Mesendoderm (in vitro differentiated cells): Measurements from ENCODE around the gene ZDHHC9.

Source experiments
- DNase-seq: peaks from one replicate; pipeline ENCODE4 v3.0.0; 2013
- H2AK5ac ChIP-seq: 2 replicates; pipeline ENCODE4 v1.6.1; 2013; ENCODE audit warnings: low read length, inconsistent platforms
- H2BK120ac ChIP-seq: 2 replicates; pipeline ENCODE4 v1.6.1; 2013; ENCODE audit warnings: low read depth, mild to moderate bottlenecking, low read length, moderate library complexity, mixed read lengths
- H2BK15ac ChIP-seq: replicated peaks from 2 replicates; pipeline ENCODE4 v1.6.1; 2013; ENCODE audit warnings: low read depth, mild to moderate bottlenecking, moderate library complexity
- H2BK5ac ChIP-seq: 2 replicates; pipeline ENCODE4 v1.6.1; 2013; ENCODE audit warnings: low read length, inconsistent platforms
- H3K18ac ChIP-seq: 2 replicates; pipeline ENCODE4 v1.6.1; 2013; ENCODE audit warnings: mild to moderate bottlenecking, low read length, mixed read lengths
- H3K23ac ChIP-seq: one replicate; pipeline ENCODE4 v1.6.1; 2013; ENCODE audit warnings: low read length
- H3K27ac ChIP-seq: 2 replicates; pipeline ENCODE4 v1.5.1; 2013; ENCODE audit warnings: low read depth, mild to moderate bottlenecking, inconsistent platforms, low read length, moderate library complexity
- H3K27me3 ChIP-seq: 2 replicates; pipeline ENCODE4 v1.6.1; 2013; ENCODE audit warnings: low read length, control low read depth, mild to moderate bottlenecking, inconsistent platforms; ENCODE audit not compliant: insufficient read depth, poor library complexity
- H3K36me3 ChIP-seq: 2 replicates; pipeline ENCODE4 v1.6.1; 2013; ENCODE audit warnings: low read length, inconsistent platforms; ENCODE audit not compliant: control insufficient read depth, insufficient read depth
- H3K4ac ChIP-seq: one replicate; pipeline ENCODE4 v1.6.1; 2013; ENCODE audit warnings: low read depth, mild to moderate bottlenecking, low read length, moderate library complexity
- H3K4me1 ChIP-seq: 2 replicates; pipeline ENCODE4 v1.6.1; 2013; ENCODE audit warnings: low read depth, low read length, inconsistent platforms; ENCODE audit not compliant: control insufficient read depth
- H3K4me2 ChIP-seq: 2 replicates; pipeline ENCODE4 v1.6.1; 2013; ENCODE audit warnings: low read length
- H3K4me3 ChIP-seq: 2 replicates; pipeline ENCODE4 v1.5.1; 2013; ENCODE audit warnings: mild to moderate bottlenecking, low read length
- H3K56ac ChIP-seq: one replicate; pipeline ENCODE4 v1.6.1; 2013; ENCODE audit warnings: low read length
- H3K79me1 ChIP-seq: 2 replicates; pipeline ENCODE4 v1.6.1; 2013; ENCODE audit warnings: low read length, inconsistent platforms
- H3K79me2 ChIP-seq: 2 replicates; pipeline ENCODE4 v1.6.1; 2013; ENCODE audit warnings: mild to moderate bottlenecking, low read length; ENCODE audit not compliant: control insufficient read depth, insufficient read depth
- H3K9ac ChIP-seq: 2 replicates; pipeline ENCODE4 v1.6.1; 2013; ENCODE audit warnings: low read length, inconsistent platforms
- H4K5ac ChIP-seq: one replicate; pipeline ENCODE4 v1.6.1; 2013; ENCODE audit warnings: low read length
- H4K8ac ChIP-seq: one replicate; pipeline ENCODE4 v1.6.1; 2013; ENCODE audit warnings: low read depth, mild to moderate bottlenecking, control low read depth, low read length, moderate library complexity
- WGBS: extraction: QIAGEN DNeasy Blood & Tissue Kit; methylation state at CpG from one replicate; pipeline ENCODE4 v1.1.7; 2013; ENCODE audit warnings: low lambda C conversion rate, missing lambda C conversion rate; ENCODE audit not compliant: insufficient coverage; ENCODE audit errors: extremely low coverage; 5-methylcytosine and 5-hydroxymethylcytosine counted together

Gene ZDHHC9

GRCh38 chrX:129830494-129830893, 13.2 kb downstream of the ZDHHC9 start:
- Histone ChIP-seq H3K18ac (no peak overlapping the region), H3K4me3 (no peak overlapping the region), H3K4ac (no peak overlapping the region), H4K5ac (no peak overlapping the region), H3K4me1 (no peaks in the 10 kb centered on the region), H3K23ac (no peak overlapping the region), H2BK5ac (no peak overlapping the region), H3K36me3 (no peaks in the 10 kb centered on the region), H4K8ac (no peak overlapping the region), H3K4me2 (no peak overlapping the region), H3K9ac (no peak overlapping the region), H3K56ac (no peak overlapping the region), H3K27ac (no peak overlapping the region), H3K79me2 (no peaks in the 10 kb centered on the region), H3K27me3 (no peaks in the 10 kb centered on the region), H2BK15ac (no peak overlapping the region), H3K79me1 (no peaks in the 10 kb centered on the region), H2BK120ac (no peak overlapping the region), H2AK5ac (no peak overlapping the region)
- DNase-seq = no peak
- WGBS = no CpG with 5 or more reads among the region's 4 CpGs

GRCh38 chrX:129825746-129826505, 17.8 kb downstream of the ZDHHC9 start:
- H3K79me2 ChIP-seq = no peaks in the 10 kb centered on the region
- H3K4me2 ChIP-seq = no peak overlapping the region
- H4K5ac ChIP-seq = no peak overlapping the region
- no peak overlapping the region for H3K56ac ChIP-seq
- no peak overlapping the region for H4K8ac ChIP-seq
- no peak overlapping the region for H2BK120ac ChIP-seq
- H2BK15ac ChIP-seq = no peak overlapping the region
- H3K18ac ChIP-seq = no peak overlapping the region
- no peaks in the 10 kb centered on the region for H3K36me3 ChIP-seq
- H3K79me1 ChIP-seq = no peaks in the 10 kb centered on the region
- no CpG with 5 or more reads among the region's 4 CpGs for WGBS
- no peak overlapping the region for H3K9ac ChIP-seq
- no peak overlapping the region for H2AK5ac ChIP-seq
- H2BK5ac ChIP-seq = no peak overlapping the region
- H3K27me3 ChIP-seq = no peaks in the 10 kb centered on the region
- no peaks in the 10 kb centered on the region for H3K4me1 ChIP-seq
- H3K4ac ChIP-seq = no peak overlapping the region
- H3K23ac ChIP-seq = no peak overlapping the region
- no peak for DNase-seq
- H3K4me3 ChIP-seq = no peak overlapping the region
- no peak overlapping the region for H3K27ac ChIP-seq

GRCh38 chrX:129824620-129825019, 19.1 kb downstream of the ZDHHC9 start:
- WGBS = no CpG with 5 or more reads among the region's 4 CpGs
- no peaks in the 10 kb centered on the region for H3K79me1 ChIP-seq
- H4K5ac ChIP-seq = no peak overlapping the region
- no peak for DNase-seq
- H3K18ac ChIP-seq = no peak overlapping the region
- no peak overlapping the region for H2BK15ac ChIP-seq
- no peak overlapping the region for H4K8ac ChIP-seq
- H2BK5ac ChIP-seq = no peak overlapping the region
- no peaks in the 10 kb centered on the region for H3K4me1 ChIP-seq
- no peak overlapping the region for H3K56ac ChIP-seq
- H3K79me2 ChIP-seq = no peaks in the 10 kb centered on the region
- no peak overlapping the region for H3K4me2 ChIP-seq
- no peak overlapping the region for H2AK5ac ChIP-seq
- no peaks in the 10 kb centered on the region for H3K36me3 ChIP-seq
- no peak overlapping the region for H3K4ac ChIP-seq
- no peak overlapping the region for H3K23ac ChIP-seq
- no peaks in the 10 kb centered on the region for H3K27me3 ChIP-seq
- no peak overlapping the region for H3K4me3 ChIP-seq
- H2BK120ac ChIP-seq = no peak overlapping the region
- no peak overlapping the region for H3K9ac ChIP-seq
- H3K27ac ChIP-seq = no peak overlapping the region

- Histone ChIP-seq H3K4me1 (no peaks in the 10 kb centered on the region), H3K4me2 (no peak overlapping the region), H2BK15ac (no peak overlapping the region), H3K79me2 (no peaks in the 10 kb centered on the region), H3K4ac (no peak overlapping the region), H3K27me3 (no peaks in the 10 kb centered on the region), H3K79me1 (no peaks in the 10 kb centered on the region), H3K18ac (no peak overlapping the region), H4K5ac (no peak overlapping the region), H3K36me3 (no peaks in the 10 kb centered on the region), H3K4me3 (no peak overlapping the region), H3K23ac (no peak overlapping the region), H2BK120ac (no peak overlapping the region), H2BK5ac (no peak overlapping the region), H4K8ac (no peak overlapping the region), H3K9ac (no peak overlapping the region), H3K56ac (no peak overlapping the region), H2AK5ac (no peak overlapping the region), H3K27ac (no peak overlapping the region)
- WGBS = no CpG with 5 or more reads among the region's 6 CpGs
- DNase-seq = no peak
These were observed 20.2 kb downstream of the ZDHHC9 start for GRCh38 chrX:129823522-129823921.

- Histone ChIP-seq H3K36me3 (no peaks in the 10 kb centered on the region), H3K4me1 (no peaks in the 10 kb centered on the region), H4K5ac (no peak overlapping the region), H2BK15ac (no peak overlapping the region), H2BK5ac (no peak overlapping the region), H3K4ac (no peak overlapping the region), H3K56ac (no peak overlapping the region), H3K79me1 (no peaks in the 10 kb centered on the region), H4K8ac (no peak overlapping the region), H3K23ac (no peak overlapping the region), H2BK120ac (no peak overlapping the region), H3K79me2 (no peaks in the 10 kb centered on the region), H3K4me3 (no peak overlapping the region), H3K27me3 (no peaks in the 10 kb centered on the region), H3K9ac (no peak overlapping the region), H3K4me2 (no peak overlapping the region), H3K18ac (no peak overlapping the region), H2AK5ac (no peak overlapping the region), H3K27ac (no peak overlapping the region)
- DNase-seq = peak; percentile 39
- WGBS = no CpG with 5 or more reads among the region's 2 CpGs
These were observed 20.6 kb downstream of the ZDHHC9 start for GRCh38 chrX:129823115-129823514.

- Histone ChIP-seq H4K5ac (no peak overlapping the region), H3K27me3 (no peaks in the 10 kb centered on the region), H2BK5ac (no peak overlapping the region), H3K4me2 (no peak overlapping the region), H3K4ac (no peak overlapping the region), H3K79me1 (no peaks in the 10 kb centered on the region), H3K56ac (no peak overlapping the region), H3K4me1 (no peaks in the 10 kb centered on the region), H2AK5ac (no peak overlapping the region), H4K8ac (no peak overlapping the region), H3K4me3 (no peak overlapping the region), H3K18ac (no peak overlapping the region), H3K23ac (no peak overlapping the region), H2BK15ac (no peak overlapping the region), H2BK120ac (no peak overlapping the region), H3K79me2 (no peaks in the 10 kb centered on the region), H3K36me3 (no peaks in the 10 kb centered on the region), H3K9ac (no peak overlapping the region), H3K27ac (no peak overlapping the region)
- no peak for DNase-seq
- WGBS = no CpG with 5 or more reads among the region's 2 CpGs
These were observed 25.6 kb downstream of the ZDHHC9 start for GRCh38 chrX:129818123-129818522.
